B cell (primary cell): ENCODE data around the gene DSG3. TPM values are rescaled to one million over a fixed set of nuclear protein-coding genes. Genes with fewer than 3 reads are reported as not detected.

ENCODE experiments used
- ATAC-seq: fragments of 200-7000 bp; cut with Tn5 transposase; one replicate; pipeline ENCODE4 v1.10.0; 2021; ENCODE audit warnings: low read depth, mild to moderate bottlenecking, moderate number of reproducible peaks, moderate library complexity
- CTCF ChIA-PET: fragments of 350-600 bp; sonication (Branson Sonifier 250); formaldehyde crosslinking; loops from one replicate; lab custom pipeline; 2021; ENCODE audit warnings: antibody characterized with exemption, inconsistent platforms; lab: Charles Lee
- POLR2A ChIA-PET: fragments of 350-600 bp; sonication (Branson Sonifier 250); formaldehyde crosslinking; loops from one replicate; lab custom pipeline; 2021; ENCODE audit warnings: antibody characterized with exemption; lab: Charles Lee
- DNase-seq: peaks from one replicate; pipeline ENCODE4 v3.0.0; 2013
- H2AFZ ChIP-seq: 2 replicates; pipeline ENCODE4 v1.6.1; 2012; ENCODE audit warnings: mild to moderate bottlenecking, low read depth, low read length; ENCODE audit not compliant: insufficient read depth, poor library complexity, severe bottlenecking
- H3K27ac ChIP-seq, 2 donors: 1 replicate in 1 of 2; 2 replicates in 1 of 2; pipeline ENCODE4 v1.5.1; 2012 to 2013; ENCODE audit warnings: low read length in 2 of 2, mild to moderate bottlenecking in 2 of 2, moderate library complexity in 1 of 2
- H3K27me3 ChIP-seq, 4 experiments: fragments of 200-600 bp in 1 of 4; sonication (generic) in 1 of 4; replicated peaks in 1 of 4; 1 replicate in 2 of 4; 2 replicates in 2 of 4; pipeline versions ENCODE4 v1.6.1 to v1.7.0; 2013 to 2016; ENCODE audit warnings: low read length in 3 of 4, mild to moderate bottlenecking in 2 of 4, mixed read lengths in 1 of 4, moderate library complexity in 1 of 4; ENCODE audit not compliant: insufficient read depth in 4 of 4, control insufficient read depth in 3 of 4; ENCODE audit errors: control extremely low read depth in 1 of 4
- H3K36me3 ChIP-seq, 2 experiments: replicated peaks in 1 of 2; 1 replicate in 1 of 2; 2 replicates in 1 of 2; pipeline versions ENCODE4 v1.6.1 to v1.7.1; 2013; ENCODE audit warnings: low read length in 1 of 2; ENCODE audit not compliant: insufficient read depth in 2 of 2, control insufficient read depth in 1 of 2; ENCODE audit errors: control extremely low read depth in 1 of 2, extremely low read depth in 1 of 2
- H3K4me1 ChIP-seq, 2 donors: fragments of 200-600 bp in 1 of 2; sonication (generic) in 1 of 2; 1 replicate in 1 of 2; 2 replicates in 1 of 2; pipeline versions ENCODE4 v1.5.1 to v1.6.1; 2013 to 2017; ENCODE audit warnings: low read length in 2 of 2; ENCODE audit not compliant: control insufficient read depth in 2 of 2, insufficient read depth in 2 of 2
- H3K4me2 ChIP-seq: replicated peaks from 2 replicates; pipeline ENCODE3; 2012; ENCODE audit warnings: mild to moderate bottlenecking, low read depth, low read length; ENCODE audit not compliant: poor library complexity, severe bottlenecking
- H3K4me3 ChIP-seq, 5 experiments: fragments of 200-600 bp in 1 of 5; sonication (generic) in 1 of 5; 1 replicate in 3 of 5; 2 replicates in 2 of 5; pipeline versions ENCODE4 v1.5.1 to v1.7.0; 2011 to 2016; ENCODE audit warnings: low read length in 4 of 5, mild to moderate bottlenecking in 4 of 5, low read depth in 2 of 5, control low read depth in 1 of 5, moderate library complexity in 1 of 5; ENCODE audit not compliant: insufficient read depth in 1 of 5; ENCODE audit errors: control extremely low read depth in 1 of 5, extremely low read depth in 1 of 5
- H3K79me2 ChIP-seq: fragments of 200-600 bp; sonication (generic); one replicate; pipeline ENCODE4 v1.6.0; 2016; ENCODE audit warnings: low read length; ENCODE audit not compliant: control insufficient read depth, insufficient read depth
- H3K9ac ChIP-seq: fragments of 200-600 bp; sonication (generic); 2 replicates; pipeline ENCODE4 v1.6.1; 2017; ENCODE audit warnings: mild to moderate bottlenecking, low read length, moderate library complexity
- H3K9me3 ChIP-seq, 3 donors: one replicate each; pipeline versions ENCODE4 v1.6.1 to v1.7.1; 2013; ENCODE audit warnings: low read length in 2 of 3; ENCODE audit not compliant: control insufficient read depth in 2 of 3, insufficient read depth in 1 of 3; ENCODE audit errors: control extremely low read depth in 1 of 3
- H4K20me1 ChIP-seq: 2 replicates; pipeline ENCODE4 v1.6.0; 2012; ENCODE audit warnings: mild to moderate bottlenecking, low read length; ENCODE audit not compliant: insufficient read depth, control insufficient read depth, poor library complexity, severe bottlenecking
- H3K27ac Mint-ChIP-seq: one replicate; pipeline ENCODE4 v1.8.0; 2021; ENCODE audit warnings: mixed read lengths
- H3K27me3 Mint-ChIP-seq: one replicate; pipeline ENCODE4 v1.8.0; 2021; ENCODE audit warnings: mixed read lengths
- H3K4me1 Mint-ChIP-seq: one replicate; pipeline ENCODE4 v1.8.0; 2021; ENCODE audit warnings: mixed read lengths
- H3K4me3 Mint-ChIP-seq: one replicate; pipeline ENCODE4 v1.8.0; 2021; ENCODE audit warnings: mixed read lengths
- H3K9me3 Mint-ChIP-seq: one replicate; pipeline ENCODE4 v1.8.0; 2022; ENCODE audit warnings: mixed read lengths; ENCODE audit not compliant: insufficient read depth
- CTCF ChIP-seq: fragments of 200-600 bp; IDR thresholded peaks from one replicate; pipeline ENCODE4 v1.8.0; 2022; ENCODE audit warnings: antibody characterized with exemption, mild to moderate bottlenecking
- EZH2 ChIP-seq: IDR thresholded peaks from 2 replicates; pipeline ENCODE4 v1.6.1; 2012; ENCODE audit warnings: borderline replicate concordance, low read depth, mild to moderate bottlenecking, moderate library complexity, low read length; ENCODE audit not compliant: insufficient read depth, poor library complexity, severe bottlenecking
- WGBS: methylation state at CpG from one replicate; pipeline ENCODE4 v1.1.5; 2013; ENCODE audit warnings: missing lambda C conversion rate; ENCODE audit not compliant: insufficient coverage; 5-methylcytosine and 5-hydroxymethylcytosine counted together
- intact Hi-C: fragments of 100-400 bp; cut with micrococcal nuclease; formaldehyde crosslinking; loops from one replicate; pipeline ENCODE4 v1.10.0; 2022
- polyA plus RNA-seq: library from polyadenylated mRNA; depleted of rRNA; stranded (reverse); fragments of >200 nt; gene quantifications from 2 replicates; pipeline ENCODE4 v1.2.3, GENCODE V29; 2012
- total RNA-seq, 2 donors: library from RNA; stranded (reverse); fragments of 120-200 nt in 1 of 2; gene quantifications; 1 replicate in 1 of 2; 2 replicates in 1 of 2; pipeline versions ENCODE4 v1.2.3 to v1.2.4, GENCODE V29; 2013 to 2022

The DSG3 gene
- total and polyA plus RNA-seq, 2 donors (not counting 1 experiment from before 2014, with no cell fraction given): not detected

- H3K79me2 ChIP-seq: no peaks in the 10 kb centered on the region
- H3K9ac ChIP-seq: no peak overlapping the region
- no peak for ATAC-seq
Measured at GRCh38 chr18:31510319-31510718, 62.8 kb downstream of the DSG3 start.

DNA sequence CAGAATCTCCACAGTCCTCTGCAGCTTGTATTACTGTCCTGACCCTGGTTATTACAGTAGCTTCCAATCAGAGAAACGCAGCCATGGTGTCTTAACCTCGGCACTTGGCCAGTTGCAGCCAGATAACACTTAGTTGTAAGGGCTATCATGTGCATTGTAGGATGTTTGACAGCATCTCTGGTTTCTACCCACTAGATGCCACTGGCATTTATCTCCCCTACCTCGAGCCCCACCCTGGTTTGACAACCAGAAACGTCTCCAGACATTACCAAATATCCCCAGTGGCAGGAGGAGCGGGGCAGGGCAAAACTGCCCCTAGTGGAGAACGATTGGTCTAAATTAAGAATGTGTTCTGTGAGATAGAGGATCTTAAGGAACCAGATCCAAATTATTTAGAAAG lies 63.6 kb downstream of the DSG3 start:
- Mint-ChIP-seq H3K27me3 (peaks cover 9% of the 10 kb centered on the region), H3K4me1 (no peaks in the 10 kb centered on the region), H3K9me3 (no peaks in the 10 kb centered on the region), H3K4me3 (no peak overlapping the region), H3K27ac (no peak overlapping the region)
- Histone ChIP-seq H3K36me3 (no peaks in the 10 kb centered on the region), H3K27ac (no peak overlapping the region), H3K79me2 (no peaks in the 10 kb centered on the region), H3K4me3 (no peak overlapping the region), H3K4me1 (no peaks in the 10 kb centered on the region), H2AFZ (no peak overlapping the region), H3K27me3 (no peaks in the 10 kb centered on the region), H3K9ac (no peak overlapping the region), H3K9me3 (no peaks in the 10 kb centered on the region), H3K4me2 (no peak overlapping the region), H4K20me1 (no peaks in the 10 kb centered on the region)
- WGBS: 100% methylated on average over 1 of the region's 6 CpGs
- intact Hi-C loops: no loop called here
- ChIA-PET CTCF (no interaction called here), POLR2A (no interaction called here)
- no peak for DNase-seq
- ATAC-seq: no peak
- TF ChIP-seq EZH2 (no peak), CTCF (no peak)

More at GRCh38 chr18:31510319-31510718, 62.8 kb downstream of the DSG3 start:
- Mint-ChIP-seq H3K27ac (no peak overlapping the region), H3K4me1 (no peaks in the 10 kb centered on the region), H3K9me3 (no peaks in the 10 kb centered on the region), H3K4me3 (no peak overlapping the region), H3K27me3 (peaks cover 9% of the 10 kb centered on the region)
- intact Hi-C loops: no loop called here
- no peaks in the 10 kb centered on the region for H4K20me1 ChIP-seq
- no peaks in the 10 kb centered on the region for H3K27me3 ChIP-seq
- CTCF ChIA-PET: no interaction called here
- H3K9me3 ChIP-seq: no peaks in the 10 kb centered on the region
- POLR2A ChIA-PET: no interaction called here
- H2AFZ ChIP-seq: no peak overlapping the region
- no peaks in the 10 kb centered on the region for H3K36me3 ChIP-seq
- no peaks in the 10 kb centered on the region for H3K4me1 ChIP-seq
- DNase-seq: no peak
- H3K27ac ChIP-seq: no peak overlapping the region
- no peak overlapping the region for H3K4me3 ChIP-seq
- TF ChIP-seq EZH2: no peak
- TF ChIP-seq CTCF: no peak
- no peak overlapping the region for H3K4me2 ChIP-seq
